HepG2 (cell line): ENCODE results near the gene PIP. TPM values are rescaled to one million over a fixed set of nuclear protein-coding genes. Genes with fewer than 3 reads are reported as not detected.

Experiments
- ATAC-seq: fragments of 200-7000 bp; cut with Tn5 transposase; 3 replicates; pipeline ENCODE4 v1.9.1; 2020; ENCODE audit warnings: mild to moderate bottlenecking, moderate library complexity
- BruUV-seq: library from RNA; stranded (reverse); fragments of 400-500 nt; replicated peaks from 2 replicates; lab custom pipeline; 2021; lab: Mats Ljungman, UMichigan
- CTCF ChIA-PET: fragments of 300-600 bp; formaldehyde crosslinking; extraction: SDS; loops from one replicate; lab custom pipeline; 2021; ENCODE audit warnings: low total read pairs, inconsistent platforms, low intra/inter-chr PET ratio; lab: Yijun Ruan, JAX
- POLR2A ChIA-PET: fragments of 350-600 bp; sonication (Branson Sonifier 250); formaldehyde crosslinking; loops from one replicate; lab custom pipeline; 2020; ENCODE audit warnings: antibody characterized with exemption, inconsistent platforms; lab: Yijun Ruan, JAX
- DNase-seq: peaks from one replicate; pipeline ENCODE4 v3.0.0-alpha.2; 2015; ENCODE audit warnings: low spot score
- FAIRE-seq: peaks from 3 replicates; lab custom pipeline; 2011; peaks lifted over from hg19 to GRCh38; lab: Jason Lieb, UNC
- H2AFZ ChIP-seq: one replicate; pipeline ENCODE4 v1.6.1; 2011; ENCODE audit warnings: low read length, inconsistent platforms
- H3K27ac ChIP-seq: fragments of 300-600 bp; 3 replicates; pipeline ENCODE4 v1.8.0; 2011; ENCODE audit warnings: mixed run types, mild to moderate bottlenecking, mixed read lengths, low read length, inconsistent platforms; ENCODE audit not compliant: insufficient read depth; ENCODE audit errors: extremely low read length
- H3K27me3 ChIP-seq, 2 experiments: fragments of 200-600 bp in 1 of 2; 2 replicates in 1 of 2; 3 replicates in 1 of 2; pipeline versions ENCODE4 v1.6.0 to v1.8.0; 2011; ENCODE audit warnings: low read length in 2 of 2, mild to moderate bottlenecking in 2 of 2, moderate library complexity in 2 of 2, inconsistent platforms in 1 of 2; ENCODE audit not compliant: insufficient read depth in 2 of 2, control insufficient read depth in 1 of 2
- H3K36me3 ChIP-seq, 2 experiments: fragments of 200-600 bp in 1 of 2; replicated peaks in 1 of 2; 2 replicates in 1 of 2; 3 replicates in 1 of 2; pipeline versions ENCODE4 v1.5.1 to v1.8.0; 2011; ENCODE audit warnings: low read length in 2 of 2, inconsistent platforms in 1 of 2; ENCODE audit not compliant: insufficient read depth in 2 of 2, control insufficient read depth in 1 of 2
- H3K4me1 ChIP-seq: 2 replicates; pipeline ENCODE4 v1.5.1; 2012; ENCODE audit warnings: low read length, inconsistent platforms; ENCODE audit not compliant: insufficient read depth
- H3K4me2 ChIP-seq: 2 replicates; pipeline ENCODE4 v1.6.0; 2011; ENCODE audit warnings: low read depth, low read length, inconsistent platforms
- H3K4me3 ChIP-seq, 3 experiments: fragments of 200-600 bp in 1 of 3; sonication (generic), shearing (Covaris generic) in 1 of 3; replicated peaks in 1 of 3; 2 replicates each; pipeline ENCODE4 v1.5.1; 2011 to 2016; ENCODE audit warnings: low read length in 3 of 3, inconsistent platforms in 2 of 3, low read depth in 2 of 3, mild to moderate bottlenecking in 2 of 3, control low read depth in 1 of 3, mixed read lengths in 1 of 3; ENCODE audit not compliant: insufficient read depth in 1 of 3
- H3K79me2 ChIP-seq: one replicate; pipeline ENCODE4 v1.6.1; 2011; ENCODE audit warnings: low read length, inconsistent platforms; ENCODE audit not compliant: insufficient read depth
- H3K9ac ChIP-seq: 2 replicates; pipeline ENCODE4 v1.6.0; 2011; ENCODE audit warnings: mild to moderate bottlenecking, low read depth, low read length, inconsistent platforms; ENCODE audit not compliant: insufficient read depth
- H3K9me3 ChIP-seq: 2 replicates; pipeline ENCODE4 v1.5.1; 2012; ENCODE audit warnings: mild to moderate bottlenecking, low read length
- H4K20me1 ChIP-seq: 2 replicates; pipeline ENCODE4 v1.6.0; 2011; ENCODE audit warnings: inconsistent platforms, mild to moderate bottlenecking, low read length, moderate library complexity; ENCODE audit not compliant: insufficient read depth
- BRCA1 ChIP-seq: sonication (generic); formaldehyde crosslinking; IDR thresholded peaks from 2 replicates; pipeline ENCODE4 v1.4.0; 2020; ENCODE audit warnings: missing genetic modification reagents
- CHCHD3 ChIP-seq: sonication (generic); formaldehyde crosslinking; IDR thresholded peaks from 2 replicates; pipeline ENCODE4 v1.8.0; 2022; ENCODE audit warnings: mild to moderate bottlenecking, missing genetic modification reagents, moderate library complexity
- CSRNP1 ChIP-seq: sonication (generic); formaldehyde crosslinking; IDR thresholded peaks from 2 replicates; pipeline ENCODE4 v1.8.1; 2023; ENCODE audit warnings: mild to moderate bottlenecking, missing genetic modification reagents
- MTA1 ChIP-seq: sonication (generic); formaldehyde crosslinking; IDR thresholded peaks from 2 replicates; pipeline ENCODE4 v1.4.0; 2020; ENCODE audit warnings: missing genetic modification reagents, mild to moderate bottlenecking, borderline replicate concordance
- MXD4 ChIP-seq: IDR thresholded peaks from 2 replicates; pipeline ENCODE4 v1.6.1; 2016; ENCODE audit warnings: mild to moderate bottlenecking, missing biosample characterization, missing genetic modification reagents
- PAF1 ChIP-seq: IDR thresholded peaks from 2 replicates; pipeline ENCODE4 v1.6.1; 2016; ENCODE audit warnings: missing genetic modification reagents, missing compliant biosample characterization
- PHF5A ChIP-seq: IDR thresholded peaks from one replicate; pipeline ENCODE4 v1.6.1; 2018; ENCODE audit warnings: low read depth, missing genetic modification reagents; ENCODE audit not compliant: unreplicated experiment
- RFX1 ChIP-seq: fragments of 450-650 bp; IDR thresholded peaks from 2 replicates; pipeline ENCODE4 v1.6.1; 2017
- SMC3 ChIP-seq: IDR thresholded peaks from 2 replicates; pipeline ENCODE4 v1.6.1; 2011; ENCODE audit warnings: low read length, improper control_type of control experiment
- ZBTB39 ChIP-seq: sonication (generic); formaldehyde crosslinking; IDR thresholded peaks from 2 replicates; pipeline ENCODE4 v1.5.0; 2020; ENCODE audit warnings: missing genetic modification reagents
- ZNF33B ChIP-seq: sonication (generic); formaldehyde crosslinking; IDR thresholded peaks from 2 replicates; pipeline ENCODE4 v1.5.1; 2020; ENCODE audit warnings: mild to moderate bottlenecking, missing genetic modification reagents
- ZNF446 ChIP-seq: sonication (generic); formaldehyde crosslinking; IDR thresholded peaks from 2 replicates; pipeline ENCODE4 v1.5.0; 2020; ENCODE audit warnings: mild to moderate bottlenecking, missing genetic modification reagents
- WGBS: methylation state at CpG from one replicate; pipeline ENCODE4 v1.1.6; 2017; ENCODE audit warnings: low lambda C conversion rate; 5-methylcytosine and 5-hydroxymethylcytosine counted together
- in situ Hi-C: cut with HindIII; loops from 2 replicates; pipeline ENCODE4 v1.10.0; 2017; ENCODE audit warnings: low pct_unique_long_range_greater_than_20kb; ENCODE audit not compliant: extremely low pct_ligation_motif_present
- intact Hi-C: fragments of 100-400 bp; cut with micrococcal nuclease; formaldehyde crosslinking; loops from one replicate; pipeline ENCODE4 v1.10.0; 2022; ENCODE audit not compliant: unreplicated experiment
- polyA plus RNA-seq, 8 experiments: library from polyadenylated mRNA; depleted of rRNA in 3 of 8; stranded (reverse) in 7 of 8; unstranded in 1 of 8; fragments of >200 nt; fragmentation: Illumina TruSeq in 4 of 8; extraction: Trizol in 4 of 8; gene quantifications; 2 replicates each; pipeline versions ENCODE4 v1.2.1 to v1.2.3, GENCODE V29; 2011 to 2016; ENCODE audit warnings: low read depth in 4 of 8, missing spikeins in 1 of 8, mixed read lengths in 1 of 8; ENCODE audit not compliant: insufficient read depth in 1 of 8
- total RNA-seq, 5 experiments: library from RNA; depleted of rRNA; stranded (reverse); fragments of >200 nt; fragmentation: Illumina TruSeq; extraction: Trizol; gene quantifications; 2 replicates each; pipeline ENCODE4 v1.2.3, GENCODE V29; 2016; ENCODE audit warnings: low read depth in 1 of 5
- TF ChIP-seq, protein P1 (sequence below): sonication (generic); formaldehyde crosslinking; IDR thresholded peaks from 2 replicates; pipeline ENCODE4 v1.4.0; 2020; ENCODE audit warnings: missing genetic modification reagents, mild to moderate bottlenecking, borderline replicate concordance

Gene PIP
- total and polyA plus RNA-seq, 2 of the 13 experiments (the other 11 are each of a cell fraction or from before 2014, with no cell fraction given) = not detected

GRCh38 chr7:143181349-143181748, 49.5 kb downstream of the PIP start:
- Histone ChIP-seq H3K27me3 (0 out of 5 replicates have a peak, but pooled peaks cover 0 to 3% of the 10 kb centered on the region in 2 experiments), H3K4me1 (no peaks in the 10 kb centered on the region), H3K79me2 (no peaks in the 10 kb centered on the region), H3K27ac (no peak overlapping the region), H3K9ac (no peak overlapping the region), H3K9me3 (no peaks in the 10 kb centered on the region), H2AFZ (no peak overlapping the region), H3K4me3 (no peak overlapping the region)
- no peak for DNase-seq
- ChIA-PET CTCF (no interaction called here), POLR2A (no interaction called here)
- no peak for ATAC-seq
- BruUV-seq = no TSS peak
- in situ Hi-C loops = no loop called here
- 4% methylated on average over 2 of the region's 2 CpGs for WGBS
- TF ChIP-seq CHCHD3 (CRISPR knock-in tag) (no peak), MTA1 (CRISPR knock-in tag) (no peak), RFX1 (no peak), CSRNP1 (CRISPR knock-in tag) (no peak), ZNF33B (no peak), SMC3 (no peak), PHF5A (CRISPR knock-in tag) (no peak), PAF1 (no peak)
- TF ChIP-seq, all 625 proteins: peak for 0
- no peak overlapping the region for H3K4me2 ChIP-seq
- no peak for FAIRE-seq
- H4K20me1 ChIP-seq = no peaks in the 10 kb centered on the region
- intact Hi-C loops = no loop called here
- H3K36me3 ChIP-seq = no peaks in the 10 kb centered on the region

GRCh38 chr7:143183024-143183423, 51.1 kb downstream of the PIP start, which contains the start of gene TAS2R39:
TAS2R39 (plus strand) TSS chr7:143183419; CDS start chr7:143183419, 0 bp downstream.
- H4K20me1 ChIP-seq = no peaks in the 10 kb centered on the region
- no peaks in the 10 kb centered on the region for H3K9me3 ChIP-seq
- no peak within 1 kb of the TSS for H3K4me2 ChIP-seq
- no peak within 1 kb of the TSS for H3K4me3 ChIP-seq
- H3K9ac ChIP-seq = no peak within 1 kb of the TSS
- H3K27me3 ChIP-seq = 0 out of 5 replicates have a peak, but pooled peaks cover 0 to 3% of the 10 kb centered on the region in 2 experiments
- intact Hi-C loops = no loop called here
- no peak within 1 kb of the TSS for H2AFZ ChIP-seq
- H3K27ac ChIP-seq = no peak within 1 kb of the TSS
- BruUV-seq = no TSS peak
- ChIA-PET CTCF (no interaction called here), POLR2A (no interaction called here)
- no peak for DNase-seq
- no peaks in the 10 kb centered on the region for H3K79me2 ChIP-seq
- H3K36me3 ChIP-seq = no peaks in the 10 kb centered on the region
- WGBS = 2% methylated on average over 3 of the region's 3 CpGs
- no peak for FAIRE-seq
- no peak for ATAC-seq
- in situ Hi-C loops = no loop called here
- H3K4me1 ChIP-seq = no peaks in the 10 kb centered on the region
- TF ChIP-seq ZBTB39 (no peak), MXD4 (CRISPR knock-in tag) (no peak), ZNF446 (CRISPR knock-in tag) (no peak), BRCA1 (CRISPR knock-in tag) (no peak)
- TF ChIP-seq, protein P1, sequence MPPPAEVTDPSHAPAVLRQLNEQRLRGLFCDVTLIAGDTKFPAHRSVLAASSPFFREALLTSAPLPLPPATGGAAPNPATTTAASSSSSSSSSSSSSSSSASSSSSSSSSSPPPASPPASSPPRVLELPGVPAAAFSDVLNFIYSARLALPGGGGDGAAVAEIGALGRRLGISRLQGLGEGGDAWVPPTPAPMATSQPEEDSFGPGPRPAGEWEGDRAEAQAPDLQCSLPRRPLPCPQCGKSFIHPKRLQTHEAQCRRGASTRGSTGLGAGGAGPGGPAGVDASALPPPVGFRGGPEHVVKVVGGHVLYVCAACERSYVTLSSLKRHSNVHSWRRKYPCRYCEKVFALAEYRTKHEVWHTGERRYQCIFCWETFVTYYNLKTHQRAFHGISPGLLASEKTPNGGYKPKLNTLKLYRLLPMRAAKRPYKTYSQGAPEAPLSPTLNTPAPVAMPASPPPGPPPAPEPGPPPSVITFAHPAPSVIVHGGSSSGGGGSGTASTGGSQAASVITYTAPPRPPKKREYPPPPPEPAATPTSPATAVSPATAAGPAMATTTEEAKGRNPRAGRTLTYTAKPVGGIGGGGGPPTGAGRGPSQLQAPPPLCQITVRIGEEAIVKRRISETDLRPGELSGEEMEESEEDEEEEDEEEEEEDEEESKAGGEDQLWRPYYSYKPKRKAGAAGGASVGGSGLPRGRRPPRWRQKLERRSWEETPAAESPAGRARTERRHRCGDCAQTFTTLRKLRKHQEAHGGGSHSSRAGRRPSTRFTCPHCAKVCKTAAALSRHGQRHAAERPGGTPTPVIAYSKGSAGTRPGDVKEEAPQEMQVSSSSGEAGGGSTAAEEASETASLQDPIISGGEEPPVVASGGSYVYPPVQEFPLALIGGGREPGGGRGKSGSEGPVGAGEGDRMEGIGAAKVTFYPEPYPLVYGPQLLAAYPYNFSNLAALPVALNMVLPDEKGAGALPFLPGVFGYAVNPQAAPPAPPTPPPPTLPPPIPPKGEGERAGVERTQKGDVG (CRISPR knock-in tag) = no peak
